Transverse colon (tissue), 1 donor: ENCODE data around the gene PECR.

Experiments
- EP300 ChIP-seq: sonication (generic); formaldehyde crosslinking; IDR thresholded peaks from one replicate; pipeline ENCODE4 v1.6.1; 2017; ENCODE audit warnings: antibody characterized with exemption, low read depth
- POLR2A ChIP-seq: fragments of 450-650 bp; IDR thresholded peaks from one replicate; pipeline ENCODE4 v1.6.1; 2016; ENCODE audit warnings: antibody characterized with exemption, mild to moderate bottlenecking, moderate library complexity

DNA sequence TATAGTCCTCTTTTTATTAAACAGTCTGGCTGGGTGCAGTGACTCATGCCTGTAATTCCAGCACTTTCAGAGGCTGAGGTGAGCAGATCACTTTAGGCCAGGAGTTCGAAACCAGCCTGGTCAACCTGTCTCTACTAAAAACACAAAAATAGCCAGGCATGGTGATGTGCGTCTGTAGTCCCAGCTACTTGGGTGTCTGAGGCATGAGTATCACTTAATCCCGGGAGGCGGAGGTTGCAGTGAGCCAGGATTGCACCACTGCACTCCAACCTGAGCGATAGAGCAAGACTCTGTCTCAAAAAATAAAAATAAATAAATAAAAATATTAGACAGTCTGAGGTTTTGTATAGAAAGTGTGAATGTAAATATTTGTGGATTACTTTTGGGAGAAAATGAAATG, 45.3 kb upstream of the PECR start:
- TF ChIP-seq EP300 = no peak
- no peak for TF ChIP-seq POLR2A
